Activated CD4-positive, alpha-beta T cell treated with anti-CD3 and anti-CD28 coated beads, Interleukin-2, amount 50 U/mL, for 1 hour (primary cell): ENCODE results near the gene GRM4.

Experiments used
- DNase-seq: peaks from one replicate; pipeline ENCODE4 v3.0.0-alpha.2; 2020

The GRM4 gene

GRCh38 chr6:33974471-33974870 lies 171.4 kb downstream of the GRM4 start:
- no peak for DNase-seq

- DNase-seq = no peak
These were observed 171.9 kb downstream of the GRM4 start for GRCh38 chr6:33974030-33974429.

GRCh38 chr6:33971580-33971979 lies 174.3 kb downstream of the GRM4 start:
- DNase-seq = no peak
